ENCODE data around the gene IL36A. TPM values are rescaled to one million over a fixed set of nuclear protein-coding genes. Genes with fewer than 3 reads are reported as not detected.

Gene IL36A
- total and polyA plus RNA-seq, 9 of the 15 experiments (the other 6 are each of a cell fraction or from before 2014, with no cell fraction given) = not detected

DNA sequence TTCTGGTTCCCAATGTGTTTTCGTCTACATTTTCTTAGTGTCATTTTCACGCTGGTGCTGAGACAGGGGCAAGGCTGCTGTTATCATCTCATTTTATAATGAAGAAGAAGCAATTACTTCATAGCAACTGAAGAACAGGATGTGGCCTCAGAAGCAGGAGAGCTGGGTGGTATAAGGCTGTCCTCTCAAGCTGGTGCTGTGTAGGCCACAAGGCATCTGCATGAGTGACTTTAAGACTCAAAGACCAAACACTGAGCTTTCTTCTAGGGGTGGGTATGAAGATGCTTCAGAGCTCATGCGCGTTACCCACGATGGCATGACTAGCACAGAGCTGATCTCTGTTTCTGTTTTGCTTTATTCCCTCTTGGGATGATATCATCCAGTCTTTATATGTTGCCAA, 20.2 kb upstream of the IL36A start:
- intact Hi-C loops (cut with micrococcal nuclease) = no loop called here

More for the DNA sequence above, 20.2 kb upstream of the IL36A start:
- H3K9me1 ChIP-seq (ENCODE audit: control insufficient read depth, insufficient read depth, low read length) = no peaks in the 10 kb centered on the region
- no peak overlapping the region for H3K4me3 ChIP-seq
- POLR2A ChIA-PET = interaction anchor here (0.6 kb wide), 1 partner anchor 792 kb away, joined by 4 read pairs; no protein-coding TSS in a partner anchor
- no peaks in the 10 kb centered on the region for H3K9me3 ChIP-seq (replicated peaks; ENCODE audit: control insufficient read depth, insufficient read depth, low read depth, low read length)
- H3K4me2 ChIP-seq (ENCODE audit: insufficient read depth, low read length) = no peak overlapping the region
- TF ChIP-seq NR1H2 (CRISPR knock-in tag; IDR thresholded peaks at IDR 0.05) = no peak
- TF ChIP-seq POLR3A (IDR thresholded peaks at IDR 0.05; ENCODE audit: borderline replicate concordance, extremely low read depth, insufficient read depth, insufficient read length) = no peak
- TF ChIP-seq TAF7 (tag; IDR thresholded peaks at IDR 0.05) = no peak
- no peak for TF ChIP-seq HOXB6 (CRISPR knock-in tag; IDR thresholded peaks at IDR 0.05; ENCODE audit: borderline replicate concordance)
- TF ChIP-seq, protein P1, sequence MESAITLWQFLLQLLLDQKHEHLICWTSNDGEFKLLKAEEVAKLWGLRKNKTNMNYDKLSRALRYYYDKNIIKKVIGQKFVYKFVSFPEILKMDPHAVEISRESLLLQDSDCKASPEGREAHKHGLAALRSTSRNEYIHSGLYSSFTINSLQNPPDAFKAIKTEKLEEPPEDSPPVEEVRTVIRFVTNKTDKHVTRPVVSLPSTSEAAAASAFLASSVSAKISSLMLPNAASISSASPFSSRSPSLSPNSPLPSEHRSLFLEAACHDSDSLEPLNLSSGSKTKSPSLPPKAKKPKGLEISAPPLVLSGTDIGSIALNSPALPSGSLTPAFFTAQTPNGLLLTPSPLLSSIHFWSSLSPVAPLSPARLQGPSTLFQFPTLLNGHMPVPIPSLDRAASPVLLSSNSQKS (CRISPR knock-in tag; IDR thresholded peaks at IDR 0.05) = no peak
- no peak for TF ChIP-seq FOSL1 (tag; conservative IDR thresholded peaks at IDR 0.05)
- TF ChIP-seq, protein P2, sequence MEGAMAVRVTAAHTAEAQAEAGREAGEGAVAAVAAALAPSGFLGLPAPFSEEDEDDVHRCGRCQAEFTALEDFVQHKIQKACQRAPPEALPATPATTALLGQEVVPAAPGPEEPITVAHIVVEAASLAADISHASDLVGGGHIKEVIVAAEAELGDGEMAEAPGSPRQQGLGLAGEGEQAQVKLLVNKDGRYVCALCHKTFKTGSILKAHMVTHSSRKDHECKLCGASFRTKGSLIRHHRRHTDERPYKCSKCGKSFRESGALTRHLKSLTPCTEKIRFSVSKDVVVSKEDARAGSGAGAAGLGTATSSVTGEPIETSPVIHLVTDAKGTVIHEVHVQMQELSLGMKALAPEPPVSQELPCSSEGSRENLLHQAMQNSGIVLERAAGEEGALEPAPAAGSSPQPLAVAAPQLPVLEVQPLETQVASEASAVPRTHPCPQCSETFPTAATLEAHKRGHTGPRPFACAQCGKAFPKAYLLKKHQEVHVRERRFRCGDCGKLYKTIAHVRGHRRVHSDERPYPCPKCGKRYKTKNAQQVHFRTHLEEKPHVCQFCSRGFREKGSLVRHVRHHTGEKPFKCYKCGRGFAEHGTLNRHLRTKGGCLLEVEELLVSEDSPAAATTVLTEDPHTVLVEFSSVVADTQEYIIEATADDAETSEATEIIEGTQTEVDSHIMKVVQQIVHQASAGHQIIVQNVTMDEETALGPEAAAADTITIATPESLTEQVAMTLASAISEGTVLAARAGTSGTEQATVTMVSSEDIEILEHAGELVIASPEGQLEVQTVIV (CRISPR knock-in tag; IDR thresholded peaks at IDR 0.05; ENCODE audit: borderline replicate concordance) = no peak
- TF ChIP-seq, protein P3, sequence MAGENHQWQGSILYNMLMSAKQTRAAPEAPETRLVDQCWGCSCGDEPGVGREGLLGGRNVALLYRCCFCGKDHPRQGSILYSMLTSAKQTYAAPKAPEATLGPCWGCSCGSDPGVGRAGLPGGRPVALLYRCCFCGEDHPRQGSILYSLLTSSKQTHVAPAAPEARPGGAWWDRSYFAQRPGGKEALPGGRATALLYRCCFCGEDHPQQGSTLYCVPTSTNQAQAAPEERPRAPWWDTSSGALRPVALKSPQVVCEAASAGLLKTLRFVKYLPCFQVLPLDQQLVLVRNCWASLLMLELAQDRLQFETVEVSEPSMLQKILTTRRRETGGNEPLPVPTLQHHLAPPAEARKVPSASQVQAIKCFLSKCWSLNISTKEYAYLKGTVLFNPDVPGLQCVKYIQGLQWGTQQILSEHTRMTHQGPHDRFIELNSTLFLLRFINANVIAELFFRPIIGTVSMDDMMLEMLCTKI (IDR thresholded peaks at IDR 0.05; ENCODE audit: partially characterized antibody) = no peak
- no peak overlapping the region for H2AFZ ChIP-seq (ENCODE audit: low read depth, low read length)
- H3K27ac ChIP-seq (ENCODE audit: extremely low read depth, low read depth, low read length) = no peak overlapping the region
- H4K20me1 ChIP-seq (replicated peaks; ENCODE audit: control insufficient read depth, insufficient read depth, low read length) = no peaks in the 10 kb centered on the region
- in situ Hi-C loops (cut with MboI) = no loop called here
- no peak overlapping the region for H3K9ac ChIP-seq (ENCODE audit: insufficient read depth in 1 of 2, low read depth in 2 of 2, low read length in 2 of 2)
- H3K36me3 ChIP-seq (ENCODE audit: control insufficient read depth, insufficient read depth, low read length) = no peaks in the 10 kb centered on the region
- no peak for ATAC-seq
- no peaks in the 10 kb centered on the region for H3K79me2 ChIP-seq (ENCODE audit: control insufficient read depth, insufficient read depth, low read length)
- WGBS (ENCODE audit: insufficient coverage, low coverage, missing lambda C conversion rate) = 10% methylated on average over 5 of the region's 5 CpGs
- CTCF ChIA-PET (ENCODE audit: low intra/inter-chr PET ratio) = interaction anchor here (0.9 to 1.2 kb wide), 3 partner anchors 26 to 65 kb away, joined by 4 to 5 read pairs (median 4); no protein-coding TSS in a partner anchor
- peaks cover 16 to 23% of the 10 kb centered on the region in 2 experiments; a peak in 4 of 5 replicates for H3K27me3 ChIP-seq (ENCODE audit: control insufficient read depth in 2 of 2, insufficient read depth in 2 of 2, low read length in 2 of 2)
- no peak for DNase-seq (ENCODE audit: extremely low read depth in 1 of 4, low spot score in 3 of 4)
- H3K4me1 ChIP-seq (replicated peaks in 1 of 2; ENCODE audit: control insufficient read depth in 2 of 2, insufficient read depth in 2 of 2, low read length in 2 of 2) = no peaks in the 10 kb centered on the region
- no TSS peak for BruUV-seq (replicated peaks)
- no peak for FAIRE-seq
